T-cell (primary cell): ENCODE data around the gene PSORS1C1. TPM values are rescaled to one million over a fixed set of nuclear protein-coding genes. Genes with fewer than 3 reads are reported as not detected.

Experiments used
- ATAC-seq, 4 experiments: fragments of 200-7000 bp in 3 of 4; fragments of 150-1000 bp in 1 of 4; cut with Tn5 transposase; replicated peaks in 1 of 4; 1 replicate in 3 of 4; 2 replicates in 1 of 4; pipeline ENCODE4 v1.10.0; 2021; ENCODE audit warnings: moderate library complexity in 3 of 4, mild to moderate bottlenecking in 2 of 4, moderate number of reproducible peaks in 1 of 4
- CTCF ChIA-PET, 2 donors: fragments of 300-600 bp; sonication (Branson Sonifier 250); formaldehyde crosslinking; loops; one replicate each; lab custom pipeline; 2022; ENCODE audit warnings: antibody characterized with exemption in 2 of 2; lab: Charles Lee
- POLR2A ChIA-PET, 2 donors: fragments of 300-600 bp; sonication (Branson Sonifier 250); formaldehyde crosslinking; loops; one replicate each; lab custom pipeline; 2022; ENCODE audit warnings: antibody characterized with exemption in 2 of 2; lab: Charles Lee
- DNase-seq, 35 experiments: peaks; one replicate each; pipeline versions ENCODE4 v3.0.0 to v3.0.0-alpha.2; 2013 to 2023
- H3K27ac ChIP-seq: one replicate; pipeline ENCODE4 v1.5.1; 2013; ENCODE audit warnings: low read length
- H3K27me3 ChIP-seq, 2 experiments: replicated peaks in 1 of 2; 1 replicate in 1 of 2; 2 replicates in 1 of 2; pipeline versions ENCODE4 v1.6.1 to v1.7.0; 2013; ENCODE audit warnings: low read length in 1 of 2, mixed read lengths in 1 of 2; ENCODE audit not compliant: control insufficient read depth in 2 of 2, insufficient read depth in 2 of 2; ENCODE audit errors: extremely low read depth in 1 of 2
- H3K36me3 ChIP-seq, 2 donors: 1 replicate in 1 of 2; 2 replicates in 1 of 2; pipeline versions ENCODE4 v1.6.1 to v1.7.0; 2013; ENCODE audit warnings: low read length in 1 of 2; ENCODE audit not compliant: control insufficient read depth in 2 of 2, insufficient read depth in 1 of 2; ENCODE audit errors: extremely low read depth in 1 of 2
- H3K4me1 ChIP-seq, 2 experiments: 1 replicate in 1 of 2; 2 replicates in 1 of 2; pipeline versions ENCODE4 v1.6.1 to v1.7.0; 2013; ENCODE audit warnings: low read length in 2 of 2, mixed read lengths in 1 of 2; ENCODE audit not compliant: insufficient read depth in 2 of 2, control insufficient read depth in 1 of 2; ENCODE audit errors: extremely low read depth in 1 of 2
- H3K4me3 ChIP-seq, 2 donors: 1 replicate in 1 of 2; 2 replicates in 1 of 2; pipeline versions ENCODE4 v1.5.1 to v1.7.0; 2013; ENCODE audit warnings: mild to moderate bottlenecking in 2 of 2, low read length in 1 of 2, moderate library complexity in 1 of 2; ENCODE audit not compliant: control insufficient read depth in 1 of 2; ENCODE audit errors: extremely low read depth in 1 of 2
- H3K9me3 ChIP-seq: 2 replicates; pipeline ENCODE4 v1.7.0; 2013
- H3K27ac Mint-ChIP-seq, 2 donors: one replicate each; pipeline ENCODE4 v1.8.0; 2020 to 2021; ENCODE audit warnings: mild to moderate bottlenecking in 2 of 2, mixed read lengths in 2 of 2
- H3K27me3 Mint-ChIP-seq, 2 donors: one replicate each; pipeline ENCODE4 v1.8.0; 2021 to 2022; ENCODE audit warnings: mixed read lengths in 2 of 2
- H3K36me3 Mint-ChIP-seq: one replicate; pipeline ENCODE4 v1.8.0; 2021; ENCODE audit warnings: mixed read lengths
- H3K4me1 Mint-ChIP-seq, 3 donors: one replicate each; pipeline ENCODE4 v1.8.0; 2020 to 2022; ENCODE audit warnings: mixed read lengths in 3 of 3, mild to moderate bottlenecking in 1 of 3
- H3K4me3 Mint-ChIP-seq, 3 donors: one replicate each; pipeline ENCODE4 v1.8.0; 2020 to 2022; ENCODE audit warnings: mild to moderate bottlenecking in 3 of 3, mixed read lengths in 3 of 3, moderate library complexity in 3 of 3
- H3K9me3 Mint-ChIP-seq, 3 donors: one replicate each; pipeline ENCODE4 v1.8.0; 2020 to 2022; ENCODE audit warnings: mixed read lengths in 3 of 3
- WGBS: methylation state at CpG from one replicate; pipeline ENCODE4 v1.1.5; 2013; ENCODE audit warnings: missing lambda C conversion rate; ENCODE audit not compliant: insufficient coverage; 5-methylcytosine and 5-hydroxymethylcytosine counted together
- total RNA-seq, 35 experiments: library from RNA in 6 of 35; stranded (reverse) in 6 of 35; fragments of 120-200 nt in 1 of 35; gene quantifications; one replicate each; pipeline versions ENCODE4 v1.2.1 to v1.2.4 and lab custom pipeline; 2013 to 2026

The PSORS1C1 gene
- total RNA-seq, 5 donors from 2014 or later (not counting 1 experiment from before 2014, with no cell fraction given) = not detected

DNA sequence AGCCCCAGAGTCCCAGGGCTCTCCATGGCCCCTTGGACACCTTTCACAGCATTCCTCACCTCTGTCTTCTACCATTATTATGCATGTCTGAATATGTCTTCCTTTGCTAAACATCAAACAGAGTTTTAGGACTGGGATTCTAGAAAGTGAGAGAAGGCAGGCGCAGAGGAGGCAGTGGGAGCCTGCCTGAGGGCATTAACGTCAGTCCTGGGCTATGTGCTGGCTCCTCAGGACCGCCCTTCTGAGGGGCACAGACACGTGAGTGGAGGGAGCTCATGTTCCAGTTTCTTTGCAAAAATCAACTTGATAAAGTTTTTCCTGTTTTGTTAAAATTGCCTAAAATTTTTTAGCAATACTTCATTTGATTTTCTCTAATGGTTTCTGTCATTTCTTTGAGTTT is 40.2 kb upstream of the PSORS1C1 start:
- ChIA-PET POLR2A (no interaction called here), CTCF (no interaction called here)
- no peak overlapping the region for H3K4me3 Mint-ChIP-seq
- H3K4me3 ChIP-seq = no peak overlapping the region
- H3K36me3 ChIP-seq = no peaks in the 10 kb centered on the region
- peak overlapping the region in 1 of 2 donors; percentile 31 for H3K27ac Mint-ChIP-seq
- no peaks in the 10 kb centered on the region for H3K27me3 Mint-ChIP-seq
- no peak for ATAC-seq
- no peaks in the 10 kb centered on the region for H3K9me3 ChIP-seq
- peaks cover 0 to 1% of the 10 kb centered on the region in 2 experiments for H3K4me1 ChIP-seq
- no CpG with 5 or more reads among the region's 4 CpGs for WGBS
- no peak overlapping the region for H3K27ac ChIP-seq
- peaks cover 0 to 7% of the 10 kb centered on the region in 2 experiments for H3K27me3 ChIP-seq
- H3K36me3 Mint-ChIP-seq = no peaks in the 10 kb centered on the region
- H3K4me1 Mint-ChIP-seq = peaks cover 1 to 2% (median 2%) of the 10 kb centered on the region in 3 donors
- no peak for DNase-seq
- H3K9me3 Mint-ChIP-seq = no peaks in the 10 kb centered on the region

GRCh38 chr6:31075528-31075927 is 39.1 kb upstream of the PSORS1C1 start:
- Mint-ChIP-seq H3K4me1 (peaks cover 7 to 9% (median 8%) of the 10 kb centered on the region in 3 donors), H3K27ac (no peak overlapping the region), H3K9me3 (no peaks in the 10 kb centered on the region)

GRCh38 chr6:31076611-31077010 is 38.0 kb upstream of the PSORS1C1 start:
- peaks cover 2 to 8% of the 10 kb centered on the region in 2 experiments for H3K4me1 ChIP-seq
- H3K27me3 ChIP-seq = peaks cover 0 to 8% of the 10 kb centered on the region in 2 experiments
- Mint-ChIP-seq H3K4me3 (no peak overlapping the region), H3K27ac (no peak overlapping the region), H3K36me3 (no peaks in the 10 kb centered on the region), H3K27me3 (no peaks in the 10 kb centered on the region), H3K9me3 (no peaks in the 10 kb centered on the region), H3K4me1 (peaks cover 7 to 9% (median 8%) of the 10 kb centered on the region in 3 donors)
- CTCF ChIA-PET = interaction anchor here in 1 of 2 donors (0.7 kb wide), 1 partner anchor 576 kb away, joined by 3 read pairs; no protein-coding TSS in a partner anchor
- ATAC-seq (no peak), DNase-seq (no peak)
- WGBS = 100% methylated on average over 1 of the region's 4 CpGs
- no peak overlapping the region for H3K27ac ChIP-seq
- H3K36me3 ChIP-seq = no peaks in the 10 kb centered on the region
- no peak overlapping the region for H3K4me3 ChIP-seq
- POLR2A ChIA-PET = no interaction called here
- no peaks in the 10 kb centered on the region for H3K9me3 ChIP-seq

More at GRCh38 chr6:31075528-31075927, 39.1 kb upstream of the PSORS1C1 start:
- no peak for DNase-seq
- Mint-ChIP-seq H3K36me3 (no peaks in the 10 kb centered on the region), H3K27me3 (no peaks in the 10 kb centered on the region), H3K4me3 (no peak overlapping the region)
- ATAC-seq = no peak
- Histone ChIP-seq H3K27me3 (peaks cover 0 to 9% of the 10 kb centered on the region in 2 experiments), H3K27ac (no peak overlapping the region), H3K4me1 (peaks cover 2 to 8% of the 10 kb centered on the region in 2 experiments), H3K4me3 (no peak overlapping the region), H3K36me3 (no peaks in the 10 kb centered on the region), H3K9me3 (no peaks in the 10 kb centered on the region)
- POLR2A ChIA-PET = no interaction called here
- no CpG with 5 or more reads among the region's 1 CpG for WGBS
- CTCF ChIA-PET = interaction anchor here in 1 of 2 donors (0.7 kb wide), 1 partner anchor 264 kb away, joined by 7 read pairs; no protein-coding TSS in a partner anchor

DNA sequence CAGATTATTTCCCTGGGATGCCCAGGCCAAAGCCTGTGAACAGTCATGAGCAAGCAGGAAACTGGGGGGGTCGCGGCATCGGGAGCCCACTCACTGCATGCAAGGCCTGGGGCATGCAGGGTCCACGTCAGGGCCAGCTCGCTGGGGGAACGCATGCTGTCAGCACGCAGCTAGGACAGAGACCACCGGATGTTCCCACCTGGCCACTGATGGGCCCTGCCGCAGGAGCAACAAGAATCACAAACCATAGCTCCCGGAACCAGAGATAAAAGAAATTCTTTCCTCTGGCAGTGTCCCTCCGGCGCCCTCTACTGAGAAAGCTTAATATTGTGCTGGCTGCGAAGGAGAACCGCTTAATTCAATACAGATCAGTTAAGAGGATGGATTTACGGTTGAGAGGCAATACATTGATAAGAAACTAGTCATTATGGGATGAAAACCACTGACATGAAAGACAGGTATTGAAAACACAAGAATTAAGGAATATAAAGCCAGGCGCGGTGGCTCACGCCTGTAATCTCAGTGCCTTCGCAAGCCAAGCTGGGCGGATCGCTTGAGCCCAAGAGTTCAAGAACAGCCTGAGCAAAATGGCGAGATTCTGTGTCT is 34.8 kb upstream of the PSORS1C1 start:
- ChIA-PET CTCF (interaction anchor here (0.6 to 1.8 kb wide), 14 partner anchors 10 to 269 kb away, joined by 3 to 20 read pairs (median 4); partner anchors contain the start of gene VARS2 (in 1 of the 2)), POLR2A (interaction anchor here in 1 of 2 donors (0.7 kb wide), 1 partner anchor 166 kb away, joined by 3 read pairs; the partner anchor contains the start of gene VARS2)
- H3K9me3 ChIP-seq = no peaks in the 10 kb centered on the region
- peak overlapping the region; percentile 8 to 33 for H3K4me3 ChIP-seq
- no peak overlapping the region for H3K27ac ChIP-seq
- Mint-ChIP-seq H3K27ac (no peak overlapping the region), H3K9me3 (no peaks in the 10 kb centered on the region), H3K4me1 (peaks cover 7 to 9% (median 8%) of the 10 kb centered on the region in 3 donors), H3K27me3 (no peaks in the 10 kb centered on the region), H3K36me3 (no peaks in the 10 kb centered on the region), H3K4me3 (peak overlapping the region; percentile 43 to 56 (median 51))
- DNase-seq = peak; percentile 21 to 81 (median 64)
- H3K27me3 ChIP-seq = peaks cover 0 to 8% of the 10 kb centered on the region in 2 experiments
- peak; percentile 86 to 93 (median 90) for ATAC-seq
- H3K36me3 ChIP-seq = no peaks in the 10 kb centered on the region
- peaks cover 2 to 8% of the 10 kb centered on the region in 2 experiments for H3K4me1 ChIP-seq
- WGBS = 31% methylated on average over 16 of the region's 22 CpGs

- Mint-ChIP-seq H3K27ac (no peak overlapping the region), H3K4me3 (no peak overlapping the region), H3K9me3 (no peaks in the 10 kb centered on the region), H3K4me1 (peaks cover 7 to 10% (median 9%) of the 10 kb centered on the region in 3 donors), H3K27me3 (no peaks in the 10 kb centered on the region), H3K36me3 (no peaks in the 10 kb centered on the region)
- WGBS = 60% methylated on average over 1 of the region's 6 CpGs
- Histone ChIP-seq H3K27me3 (peaks cover 0 to 12% of the 10 kb centered on the region in 2 experiments), H3K4me3 (no peak overlapping the region), H3K4me1 (peaks cover 2 to 8% of the 10 kb centered on the region in 2 experiments), H3K36me3 (no peaks in the 10 kb centered on the region), H3K9me3 (no peaks in the 10 kb centered on the region), H3K27ac (no peak overlapping the region)
- no peak for ATAC-seq
- ChIA-PET CTCF (interaction anchor here (0.6 to 0.8 kb wide), 2 partner anchors 14 to 167 kb away, joined by 4 read pairs; no protein-coding TSS in a partner anchor), POLR2A (no interaction called here)
- DNase-seq = no peak
Observed at GRCh38 chr6:31081872-31082271, 32.7 kb upstream of the PSORS1C1 start.

GRCh38 chr6:31083742-31084354 is 30.8 kb upstream of the PSORS1C1 start:
- POLR2A ChIA-PET = no interaction called here
- no peaks in the 10 kb centered on the region for H3K36me3 Mint-ChIP-seq
- CTCF ChIA-PET = interaction anchor here (0.7 to 0.8 kb wide), 2 partner anchors 24 to 794 kb away, joined by 3 to 4 read pairs; no protein-coding TSS in a partner anchor
- 78% methylated on average over 5 of the region's 8 CpGs for WGBS
- no peak overlapping the region for H3K4me3 ChIP-seq
- H3K4me1 ChIP-seq = peaks cover 2 to 12% of the 10 kb centered on the region in 2 experiments
- ATAC-seq (no peak), DNase-seq (peak in 24 of 35 experiments; percentile 6 to 59 (median 26))
- no peaks in the 10 kb centered on the region for H3K9me3 Mint-ChIP-seq
- no peaks in the 10 kb centered on the region for H3K36me3 ChIP-seq
- peaks cover 14 to 18% (median 18%) of the 10 kb centered on the region in 3 donors for H3K4me1 Mint-ChIP-seq
- no peak overlapping the region for H3K27ac ChIP-seq
- H3K4me3 Mint-ChIP-seq = no peak overlapping the region
- H3K27me3 Mint-ChIP-seq = no peaks in the 10 kb centered on the region
- H3K27me3 ChIP-seq = peaks cover 0 to 8% of the 10 kb centered on the region in 2 experiments
- no peaks in the 10 kb centered on the region for H3K9me3 ChIP-seq
- H3K27ac Mint-ChIP-seq = no peak overlapping the region
